ENCODE measurements around the gene NXPE1.
"Not testable (repeated sequence)": the region's sequence is repeated elsewhere in the genome, so short reads cannot be mapped to it uniquely, and the experiment has no call there.

DNA sequence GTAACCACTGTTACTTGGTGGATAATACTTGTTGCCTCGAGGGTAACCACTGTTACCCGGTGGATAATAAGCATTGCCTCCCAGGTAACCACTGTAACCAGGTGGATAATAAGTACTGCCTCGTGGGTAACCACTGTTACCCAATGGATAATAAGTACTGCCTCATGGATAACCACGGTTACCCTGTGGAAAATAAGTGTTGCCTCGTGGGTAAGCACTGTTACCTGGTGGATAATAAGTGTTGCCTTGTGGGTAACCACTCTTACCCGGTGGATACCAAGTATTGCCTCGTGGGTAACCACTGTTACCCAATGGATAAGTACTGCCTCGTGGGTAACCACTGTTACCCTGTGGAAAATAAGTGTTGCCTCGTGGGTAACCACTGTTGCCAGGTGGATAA, 48.9 kb upstream of the NXPE1 start:
- TF ChIP-seq, protein P1, sequence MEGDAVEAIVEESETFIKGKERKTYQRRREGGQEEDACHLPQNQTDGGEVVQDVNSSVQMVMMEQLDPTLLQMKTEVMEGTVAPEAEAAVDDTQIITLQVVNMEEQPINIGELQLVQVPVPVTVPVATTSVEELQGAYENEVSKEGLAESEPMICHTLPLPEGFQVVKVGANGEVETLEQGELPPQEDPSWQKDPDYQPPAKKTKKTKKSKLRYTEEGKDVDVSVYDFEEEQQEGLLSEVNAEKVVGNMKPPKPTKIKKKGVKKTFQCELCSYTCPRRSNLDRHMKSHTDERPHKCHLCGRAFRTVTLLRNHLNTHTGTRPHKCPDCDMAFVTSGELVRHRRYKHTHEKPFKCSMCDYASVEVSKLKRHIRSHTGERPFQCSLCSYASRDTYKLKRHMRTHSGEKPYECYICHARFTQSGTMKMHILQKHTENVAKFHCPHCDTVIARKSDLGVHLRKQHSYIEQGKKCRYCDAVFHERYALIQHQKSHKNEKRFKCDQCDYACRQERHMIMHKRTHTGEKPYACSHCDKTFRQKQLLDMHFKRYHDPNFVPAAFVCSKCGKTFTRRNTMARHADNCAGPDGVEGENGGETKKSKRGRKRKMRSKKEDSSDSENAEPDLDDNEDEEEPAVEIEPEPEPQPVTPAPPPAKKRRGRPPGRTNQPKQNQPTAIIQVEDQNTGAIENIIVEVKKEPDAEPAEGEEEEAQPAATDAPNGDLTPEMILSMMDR (IDR thresholded peaks at IDR 0.05) = not testable (repeated sequence)
- TF ChIP-seq POLR2A (IDR thresholded peaks at IDR 0.05) = not testable (repeated sequence)
